Esophagus squamous epithelium (tissue), 5 donors: ENCODE results near the gene PCNT. TPM values are rescaled to one million over a fixed set of nuclear protein-coding genes. Genes with fewer than 3 reads are reported as not detected.

ENCODE experiments used
- DNase-seq: peaks from one replicate; lab custom pipeline; 2025; lab: John Stamatoyannopoulos, UW
- H3K27ac ChIP-seq, 4 donors: fragments of 200-600 bp; sonication (generic); one replicate each; pipeline ENCODE4 v1.5.1; 2016 to 2019; ENCODE audit warnings: mild to moderate bottlenecking in 1 of 4
- H3K27me3 ChIP-seq, 4 donors: fragments of 200-600 bp; sonication (generic); 1 replicate in 3 of 4; 2 replicates in 1 of 4; pipeline versions ENCODE4 v1.5.1 to v1.6.0; 2017 to 2021; ENCODE audit warnings: antibody characterized with exemption in 1 of 4
- H3K36me3 ChIP-seq, 3 donors: fragments of 200-600 bp; sonication (generic); one replicate each; pipeline ENCODE4 v1.5.1; 2016 to 2019
- H3K4me1 ChIP-seq, 3 donors: fragments of 200-600 bp; sonication (generic); one replicate each; pipeline ENCODE4 v1.5.1; 2017 to 2019
- H3K4me3 ChIP-seq, 4 donors: fragments of 200-600 bp; sonication (generic); 1 replicate in 3 of 4; 2 replicates in 1 of 4; pipeline ENCODE4 v1.5.1; 2016 to 2019; ENCODE audit warnings: mild to moderate bottlenecking in 2 of 4, moderate library complexity in 1 of 4
- H3K9me3 ChIP-seq, 3 donors: fragments of 200-600 bp; sonication (generic); one replicate each; pipeline ENCODE4 v1.5.1; 2016 to 2019
- POLR2A ChIP-seq, 4 donors: fragments of 450-650 bp; IDR thresholded peaks; one replicate each; pipeline ENCODE4 v1.6.1; 2017; ENCODE audit warnings: antibody characterized with exemption in 4 of 4, mild to moderate bottlenecking in 4 of 4, moderate library complexity in 3 of 4
- WGBS, 2 donors: methylation state at CpG; one replicate each; pipeline ENCODE4 v1.1.5; 2018; 5-methylcytosine and 5-hydroxymethylcytosine counted together
- intact Hi-C: fragments of 100-400 bp; cut with DNase I; formaldehyde crosslinking; loops from one replicate; pipeline ENCODE4 v1.15.0; 2022
- total RNA-seq, 4 donors: library from RNA; depleted of rRNA; stranded (reverse); fragments of >200 nt; gene quantifications; one replicate each; pipeline ENCODE4 v1.1.0, GENCODE V29; 2016
- TF ChIP-seq, protein P1 (sequence below), 6 experiments: fragments of 450-650 bp in 4 of 6; fragments of 200-600 bp in 2 of 6; sonication (generic) in 2 of 6; IDR thresholded peaks; one replicate each; pipeline ENCODE4 v1.5.1; 2016 to 2019; ENCODE audit warnings: antibody characterized with exemption in 6 of 6, mild to moderate bottlenecking in 4 of 6, moderate library complexity in 4 of 6
- donor health status: DM: yes; HTN: yes; CAD: no.

PCNT gene
- total RNA-seq, 4 donors from 2014 or later, result 26.8 to 38.7 (median 29.9) TPM

DNA sequence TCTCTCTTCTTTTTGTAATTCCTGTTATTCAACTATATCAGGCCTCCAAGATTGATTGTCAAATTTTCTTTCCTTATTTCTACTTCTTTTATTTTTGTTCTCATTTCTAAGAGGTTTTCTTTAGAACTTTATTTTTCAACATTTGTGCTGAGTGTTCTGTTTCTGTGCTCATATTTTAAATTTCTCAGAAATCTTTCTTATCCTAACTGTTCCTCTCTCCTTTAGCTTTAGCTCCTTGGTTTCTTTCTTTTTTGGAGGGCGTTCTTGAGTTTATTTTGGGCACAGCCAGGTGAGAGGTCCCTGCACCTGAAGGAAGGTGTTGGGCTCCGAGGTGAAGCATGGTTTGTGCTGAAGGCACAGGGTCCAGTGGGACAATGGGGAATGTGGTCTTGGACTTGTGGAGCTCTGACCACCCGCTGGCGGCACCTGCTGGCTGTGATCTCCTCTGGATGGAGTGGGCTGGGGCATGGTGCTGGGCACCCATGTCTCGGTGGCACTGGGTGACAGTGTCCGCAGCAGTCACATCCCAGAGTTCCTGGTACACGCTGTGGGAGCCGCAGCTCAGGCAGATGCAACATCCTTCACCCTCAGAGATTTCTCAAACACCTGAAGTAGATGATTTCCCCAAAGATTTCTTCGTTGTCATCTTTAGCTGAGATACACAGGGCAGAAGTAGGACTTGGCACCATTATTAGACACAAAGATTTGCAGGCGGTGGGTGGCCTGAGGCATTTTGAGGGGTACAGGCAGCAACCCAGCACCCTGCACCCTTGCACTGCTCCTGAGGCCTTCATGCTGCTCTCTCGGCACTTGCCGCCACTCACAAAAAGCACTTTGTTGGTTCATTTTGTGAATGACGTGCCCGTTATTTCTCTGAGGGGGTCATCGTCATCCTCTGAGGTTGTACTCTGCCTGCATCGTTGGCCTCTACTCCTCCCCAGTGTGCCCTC, 96.6 kb downstream of the PCNT start:
- no peak overlapping the region for H3K4me3 ChIP-seq
- no peaks in the 10 kb centered on the region for H3K9me3 ChIP-seq
- H3K27ac ChIP-seq, result no peak overlapping the region
- WGBS, 2 donors, result 94 to 97% methylated on average over 12 to 16 of the region's 16 CpGs
- TF ChIP-seq POLR2A (IDR thresholded peaks at IDR 0.05), result no peak
- TF ChIP-seq, protein P1, sequence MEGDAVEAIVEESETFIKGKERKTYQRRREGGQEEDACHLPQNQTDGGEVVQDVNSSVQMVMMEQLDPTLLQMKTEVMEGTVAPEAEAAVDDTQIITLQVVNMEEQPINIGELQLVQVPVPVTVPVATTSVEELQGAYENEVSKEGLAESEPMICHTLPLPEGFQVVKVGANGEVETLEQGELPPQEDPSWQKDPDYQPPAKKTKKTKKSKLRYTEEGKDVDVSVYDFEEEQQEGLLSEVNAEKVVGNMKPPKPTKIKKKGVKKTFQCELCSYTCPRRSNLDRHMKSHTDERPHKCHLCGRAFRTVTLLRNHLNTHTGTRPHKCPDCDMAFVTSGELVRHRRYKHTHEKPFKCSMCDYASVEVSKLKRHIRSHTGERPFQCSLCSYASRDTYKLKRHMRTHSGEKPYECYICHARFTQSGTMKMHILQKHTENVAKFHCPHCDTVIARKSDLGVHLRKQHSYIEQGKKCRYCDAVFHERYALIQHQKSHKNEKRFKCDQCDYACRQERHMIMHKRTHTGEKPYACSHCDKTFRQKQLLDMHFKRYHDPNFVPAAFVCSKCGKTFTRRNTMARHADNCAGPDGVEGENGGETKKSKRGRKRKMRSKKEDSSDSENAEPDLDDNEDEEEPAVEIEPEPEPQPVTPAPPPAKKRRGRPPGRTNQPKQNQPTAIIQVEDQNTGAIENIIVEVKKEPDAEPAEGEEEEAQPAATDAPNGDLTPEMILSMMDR (IDR thresholded peaks at IDR 0.05), result no peak
- intact Hi-C loops, result no loop called here
- no peaks in the 10 kb centered on the region for H3K4me1 ChIP-seq
- H3K27me3 ChIP-seq, result no peaks in the 10 kb centered on the region
- no peak for DNase-seq
- peaks cover 0 to 94% (median 36%) of the 10 kb centered on the region in 3 donors for H3K36me3 ChIP-seq

DNA sequence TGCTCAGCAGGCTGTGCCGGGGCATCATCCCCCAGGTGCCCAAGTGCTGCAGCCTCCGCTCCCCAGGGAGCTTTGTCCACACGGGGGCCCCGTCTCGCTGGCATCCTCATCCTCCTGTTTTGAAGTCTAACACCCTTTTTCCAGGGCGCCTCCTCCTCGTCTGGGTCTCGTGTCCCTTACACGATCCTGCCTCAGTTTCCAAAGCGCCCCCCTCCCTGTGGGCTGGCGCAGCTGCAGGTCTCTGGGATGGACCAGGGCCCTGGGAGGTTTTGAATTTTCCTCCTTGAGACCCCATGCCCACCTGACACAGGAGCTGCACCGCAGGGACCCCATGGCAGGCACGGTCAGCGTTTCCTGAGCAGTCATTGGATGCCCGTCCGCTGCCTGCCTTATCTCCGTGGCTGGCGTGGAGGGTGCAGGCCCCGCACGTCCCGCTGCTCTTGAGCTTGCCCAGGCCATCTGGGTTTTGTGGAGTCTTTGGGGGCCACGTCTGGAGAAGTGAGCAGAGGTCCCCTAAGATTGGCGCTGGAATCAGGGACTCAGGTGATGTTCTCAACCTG, 97.3 kb downstream of the PCNT start:
- TF ChIP-seq POLR2A (IDR thresholded peaks at IDR 0.05), result no peak
- TF ChIP-seq, protein P1 (IDR thresholded peaks at IDR 0.05), result no peak
- peaks cover 3 to 94% (median 36%) of the 10 kb centered on the region in 3 donors for H3K36me3 ChIP-seq
- no peaks in the 10 kb centered on the region for H3K27me3 ChIP-seq
- H3K4me1 ChIP-seq, result no peaks in the 10 kb centered on the region
- no peak overlapping the region for H3K4me3 ChIP-seq
- WGBS, 2 donors, result 87 to 97% methylated on average over 7 to 16 of the region's 23 CpGs
- DNase-seq, result no peak
- intact Hi-C loops, result no loop called here
- no peak overlapping the region for H3K27ac ChIP-seq
- no peaks in the 10 kb centered on the region for H3K9me3 ChIP-seq

DNA sequence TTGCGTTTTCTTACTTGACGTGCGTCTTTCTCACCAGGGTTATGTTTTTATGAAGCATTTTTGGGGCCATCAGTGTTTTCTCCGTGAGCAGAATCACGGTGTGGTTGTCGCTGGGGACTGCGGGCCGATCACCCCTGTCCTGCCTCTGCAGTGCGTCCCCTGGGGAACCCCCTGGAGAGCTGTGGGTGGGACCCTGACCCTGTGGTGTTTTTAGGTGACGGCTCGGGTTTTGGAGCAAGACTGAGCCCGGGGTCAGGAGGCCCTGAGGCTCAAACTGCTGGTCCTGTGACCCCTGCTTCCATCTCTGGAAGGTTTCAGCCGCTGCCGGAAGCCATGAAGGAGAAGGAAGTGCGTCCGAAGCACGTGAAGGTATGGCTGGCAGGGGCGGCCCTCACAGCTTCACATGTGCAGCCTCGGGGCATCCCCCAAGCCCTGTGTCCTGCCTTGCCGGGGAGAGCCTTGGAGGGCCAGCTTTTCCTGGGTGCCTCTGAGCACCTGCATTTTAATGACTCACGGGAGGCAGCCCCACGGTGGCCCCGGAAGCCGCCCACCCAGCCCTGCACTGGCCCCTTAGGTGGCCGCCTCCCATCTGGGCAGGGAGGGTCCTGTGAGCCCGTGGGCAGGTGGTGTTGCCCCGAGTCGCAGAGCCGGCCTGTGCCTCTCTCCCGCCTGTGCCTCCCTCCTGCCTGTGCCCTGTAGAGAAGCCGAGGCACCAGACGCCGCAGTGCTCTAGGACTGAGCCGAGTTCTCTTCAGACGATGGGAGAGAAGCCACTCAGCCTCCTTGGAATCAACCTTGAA, 98.0 kb downstream of the PCNT start:
- H3K36me3 ChIP-seq, result peaks cover 9 to 94% (median 34%) of the 10 kb centered on the region in 3 donors
- intact Hi-C loops, result no loop called here
- no peaks in the 10 kb centered on the region for H3K4me1 ChIP-seq
- TF ChIP-seq, protein P1 (IDR thresholded peaks at IDR 0.05), result no peak
- no peak for TF ChIP-seq POLR2A (IDR thresholded peaks at IDR 0.05)
- no peak overlapping the region for H3K27ac ChIP-seq
- H3K27me3 ChIP-seq, result no peaks in the 10 kb centered on the region
- WGBS, 2 donors, result 90 to 94% methylated on average over 6 to 16 of the region's 35 CpGs
- H3K4me3 ChIP-seq, result no peak overlapping the region
- no peaks in the 10 kb centered on the region for H3K9me3 ChIP-seq
- DNase-seq, result no peak

DNA sequence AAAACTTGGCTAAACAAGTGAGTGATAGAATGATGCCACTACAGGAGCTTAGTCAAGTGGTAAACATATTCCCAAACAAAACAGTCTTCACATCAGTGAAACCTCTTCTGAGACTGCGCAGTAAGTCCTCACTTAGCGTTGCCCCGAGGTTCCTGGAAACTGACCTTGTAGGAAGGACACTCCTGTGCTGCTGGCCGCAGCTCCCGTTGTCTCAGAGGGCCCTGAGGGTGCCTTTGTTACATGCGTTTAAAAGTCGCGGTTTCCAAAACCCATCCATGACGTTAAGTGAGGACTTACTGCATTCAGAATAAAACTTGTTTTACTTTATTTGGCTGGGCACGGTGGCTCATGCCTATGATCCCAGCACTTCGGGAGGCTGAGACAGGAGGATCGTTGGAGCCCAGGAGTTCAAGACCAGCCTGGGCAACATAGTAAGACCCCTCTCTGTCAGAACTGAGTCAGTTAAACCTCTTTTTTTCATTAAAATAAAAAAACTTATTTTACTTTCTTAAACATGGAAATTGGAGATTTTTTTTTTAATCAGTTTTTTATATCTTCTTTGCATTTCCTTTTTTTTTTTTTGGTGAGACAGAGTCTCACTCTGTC, 98.8 kb downstream of the PCNT start:
- Histone ChIP-seq H3K4me1 (no peaks in the 10 kb centered on the region), H3K9me3 (no peaks in the 10 kb centered on the region), H3K36me3 (peaks cover 9 to 94% (median 36%) of the 10 kb centered on the region in 3 donors), H3K27me3 (no peaks in the 10 kb centered on the region), H3K27ac (no peak overlapping the region), H3K4me3 (no peak overlapping the region)
- DNase-seq, result no peak
- intact Hi-C loops, result no loop called here
- 93 to 98% methylated on average over 12 of the region's 12 CpGs for WGBS, 2 donors
- TF ChIP-seq POLR2A (IDR thresholded peaks at IDR 0.05), result no peak
- TF ChIP-seq, protein P1 (IDR thresholded peaks at IDR 0.05), result no peak
